GM23338 (cell line): ENCODE measurements around the gene ATP8A2. TPM values are rescaled to one million over a fixed set of nuclear protein-coding genes. Genes with fewer than 3 reads are reported as not detected.

Experiments
- ATAC-seq: fragments of 200-7000 bp; cut with Tn5 transposase; 3 replicates; pipeline ENCODE4 v1.9.1; 2020
- DNase-seq: peaks from one replicate; pipeline ENCODE4 v3.0.0-alpha.2; 2015; ENCODE audit warnings: low spot score
- H2AFZ ChIP-seq: fragments of 200-600 bp; sonication (generic); 2 replicates; pipeline ENCODE4 v1.8.0; 2016; ENCODE audit warnings: antibody characterized with exemption, mild to moderate bottlenecking, moderate library complexity
- H3F3A ChIP-seq: fragments of 200-600 bp; sonication (generic); replicated peaks from 2 replicates; pipeline ENCODE4 v1.8.0; 2017; ENCODE audit warnings: antibody characterized with exemption, mixed run types, low read depth
- H3K27ac ChIP-seq: fragments of 200-600 bp; sonication (generic); 2 replicates; pipeline ENCODE4 v1.6.1; 2016; ENCODE audit warnings: low read depth
- H3K27me3 ChIP-seq: fragments of 200-600 bp; sonication (generic); 2 replicates; pipeline ENCODE4 v1.8.0; 2016; ENCODE audit warnings: mild to moderate bottlenecking, mixed run types, moderate library complexity; ENCODE audit not compliant: insufficient read depth
- H3K36me3 ChIP-seq: fragments of 200-600 bp; sonication (generic); 2 replicates; pipeline ENCODE4 v1.8.0; 2016; ENCODE audit warnings: mild to moderate bottlenecking; ENCODE audit not compliant: insufficient read depth
- H3K4me1 ChIP-seq: fragments of 200-600 bp; sonication (generic); 2 replicates; pipeline ENCODE4 v1.8.0; 2016; ENCODE audit warnings: mild to moderate bottlenecking, moderate library complexity; ENCODE audit not compliant: insufficient read depth
- H3K4me2 ChIP-seq: fragments of 200-600 bp; sonication (generic); 2 replicates; pipeline ENCODE4 v1.7.1; 2017; ENCODE audit warnings: mixed run types
- H3K4me3 ChIP-seq: fragments of 200-600 bp; sonication (generic); 2 replicates; pipeline ENCODE4 v1.6.1; 2016; ENCODE audit warnings: mixed run types
- H3K79me2 ChIP-seq: fragments of 200-600 bp; sonication (generic); replicated peaks from 2 replicates; pipeline ENCODE4 v1.8.0; 2017; ENCODE audit warnings: mild to moderate bottlenecking; ENCODE audit not compliant: insufficient read depth
- H3K9me2 ChIP-seq: fragments of 200-600 bp; sonication (generic); 2 replicates; pipeline ENCODE4 v1.8.0; 2017; ENCODE audit not compliant: insufficient read depth
- H4K20me1 ChIP-seq: fragments of 200-600 bp; sonication (generic); replicated peaks from 2 replicates; pipeline ENCODE4 v1.8.0; 2017; ENCODE audit warnings: mild to moderate bottlenecking; ENCODE audit not compliant: insufficient read depth
- H3K27ac Mint-ChIP-seq: 2 replicates; pipeline ENCODE4 v1.8.0; 2020; ENCODE audit warnings: inconsistent platforms, mild to moderate bottlenecking, moderate library complexity, mixed read lengths
- H3K27me3 Mint-ChIP-seq: 3 replicates; pipeline ENCODE4 v1.8.0; 2022; ENCODE audit warnings: low read depth, mild to moderate bottlenecking, moderate library complexity, mixed read lengths, inconsistent platforms; ENCODE audit not compliant: insufficient read depth, poor library complexity
- H3K36me3 Mint-ChIP-seq: 3 replicates; pipeline ENCODE4 v1.8.0; 2021; ENCODE audit warnings: low read depth, mild to moderate bottlenecking, inconsistent platforms, moderate library complexity, mixed read lengths
- H3K4me1 Mint-ChIP-seq: 3 replicates; pipeline ENCODE4 v1.8.0; 2020; ENCODE audit warnings: mild to moderate bottlenecking, inconsistent platforms, mixed read lengths
- H3K4me3 Mint-ChIP-seq: 3 replicates; pipeline ENCODE4 v1.8.0; 2021; ENCODE audit warnings: moderate library complexity, mild to moderate bottlenecking, inconsistent platforms, mixed read lengths
- H3K9me3 Mint-ChIP-seq: 3 replicates; pipeline ENCODE4 v1.8.0; 2020; ENCODE audit warnings: moderate library complexity, mild to moderate bottlenecking, inconsistent platforms, mixed read lengths
- CREB1 ChIP-seq: fragments of 250-450 bp; sonication (Bioruptor Pico); IDR thresholded peaks from 2 replicates; pipeline ENCODE4 v1.5.0; 2020; ENCODE audit warnings: low read depth, mild to moderate bottlenecking, moderate library complexity
- CTCF ChIP-seq, 2 experiments: fragments of 200-600 bp in 1 of 2; sonication (generic) in 1 of 2; conservative IDR thresholded peaks; 2 replicates each; pipeline versions ENCODE4 v1.5.1 to v1.6.1; 2016 to 2017; ENCODE audit warnings: antibody characterized with exemption in 2 of 2, low read depth in 2 of 2, mild to moderate bottlenecking in 2 of 2, moderate library complexity in 1 of 2
- ETS1 ChIP-seq: IDR thresholded peaks from 2 replicates; pipeline ENCODE4 v1.6.1; 2016; ENCODE audit warnings: antibody characterized with exemption
- EZH2 ChIP-seq: fragments of 200-600 bp; sonication (generic); IDR thresholded peaks from one replicate; pipeline ENCODE4 v1.8.0; 2017; ENCODE audit warnings: antibody characterized with exemption, mild to moderate bottlenecking, low read depth; ENCODE audit not compliant: unreplicated experiment
- NANOG ChIP-seq: IDR thresholded peaks from 2 replicates; pipeline ENCODE4 v1.6.1; 2016; ENCODE audit warnings: antibody characterized with exemption, borderline replicate concordance
- POLR2AphosphoS5 ChIP-seq: IDR thresholded peaks from 2 replicates; pipeline ENCODE4 v1.6.1; 2016; ENCODE audit warnings: antibody characterized with exemption, low read depth
- STAT1 ChIP-seq: IDR thresholded peaks from one replicate; pipeline ENCODE4 v1.6.1; 2016; ENCODE audit warnings: antibody characterized with exemption; ENCODE audit not compliant: unreplicated experiment
- ZNF462 ChIP-seq: fragments of 250-450 bp; sonication (Bioruptor Pico); IDR thresholded peaks from 2 replicates; pipeline ENCODE4 v1.5.0; 2020; ENCODE audit warnings: mild to moderate bottlenecking, moderate library complexity
- polyA plus RNA-seq: library from polyadenylated mRNA; unstranded; fragments of >200 nt; fragmentation: Nextera tagmentation; extraction: Ambion mirVana; gene quantifications from 2 replicates; pipeline ENCODE4 v1.2.1, GENCODE V29; 2016
- total RNA-seq: library from RNA; depleted of rRNA; stranded (reverse); fragments of >200 nt; shearing (Covaris generic); gene quantifications from 2 replicates; pipeline ENCODE4 v1.2.3, GENCODE V29; 2014

The ATP8A2 gene
- total and polyA plus RNA-seq, 2 experiments from 2014 or later, result 5.7 to 8.8 TPM

- Histone ChIP-seq H3K27me3 (peaks cover 58% of the 10 kb centered on the region), H3K79me2 (no peaks in the 10 kb centered on the region; the same call in 1 of the 2 replicates), H3K36me3 (no peaks in the 10 kb centered on the region), H3K4me1 (peaks cover 19% of the 10 kb centered on the region), H4K20me1 (0 out of 2 replicates have a peak, but pooled peaks cover 3% of the 10 kb centered on the region), H3K4me3 (peak within 1 kb of the TSS; percentile 82), H3K4me2 (peak within 1 kb of the TSS; percentile 94), H3K9me2 (no peaks in the 10 kb centered on the region), H3F3A (0 out of 2 replicates have a peak, but pooled peaks cover 6% of the 10 kb centered on the region), H2AFZ (peak within 1 kb of the TSS; percentile 100), H3K27ac (no peak within 1 kb of the TSS)
- H3K36me3 Mint-ChIP-seq, result peaks cover 9% of the 10 kb centered on the region
- H3K4me3 Mint-ChIP-seq, result peak within 1 kb of the TSS; percentile 70
- H3K27ac Mint-ChIP-seq, result no peak within 1 kb of the TSS
- H3K4me1 Mint-ChIP-seq, result peaks cover 22% of the 10 kb centered on the region
- DNase-seq (peak; percentile 82), ATAC-seq (peak; percentile 64)
- no peak for TF ChIP-seq CTCF (conservative IDR thresholded peaks at IDR 0.05; ENCODE audit: low read depth in 2 of 2)
- TF ChIP-seq ETS1, result no peak
- no peak for TF ChIP-seq EZH2
- no peak for TF ChIP-seq NANOG
- TF ChIP-seq CREB1 (CRISPR knock-in tag), result no peak
- TF ChIP-seq ZNF462 (CRISPR knock-in tag), result no peak
- TF ChIP-seq POLR2AphosphoS5, result peak; percentile 90
- TF ChIP-seq STAT1, result no peak
- H3K9me3 Mint-ChIP-seq, result no peaks in the 10 kb centered on the region
- peaks cover 31% of the 10 kb centered on the region for H3K27me3 Mint-ChIP-seq
Measured at GRCh38 chr13:26051657-26052311, 680.0 kb downstream of the ATP8A2 start, which contains the start of gene SHISA2. Gene SHISA2 (minus strand): TSS chr13:26052016. CDS start chr13:26050975, 1,041 bp downstream.
